ENCODE results near the gene ADISSP.

ADISSP gene

DNA sequence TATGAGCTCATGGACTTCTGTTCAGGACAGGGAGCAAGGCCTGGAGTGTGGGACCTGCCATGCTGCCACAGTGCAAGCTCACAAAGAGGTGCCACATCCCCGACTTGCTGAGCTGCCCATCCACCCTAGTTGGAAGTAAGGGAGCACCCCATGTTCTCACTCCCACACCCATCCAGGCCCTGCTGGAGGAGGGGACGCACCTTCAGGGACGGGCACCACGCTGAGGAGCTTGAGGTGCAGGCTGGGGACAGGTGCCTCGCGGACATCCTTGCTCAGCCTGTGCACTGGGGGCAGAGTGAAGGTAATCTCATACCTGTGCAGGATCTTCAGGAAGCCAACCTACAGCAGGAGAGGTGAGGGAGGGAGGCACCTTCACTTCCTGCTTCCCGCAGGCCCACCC lies 12.3 kb downstream of the ADISSP start:
- DNase-seq (ENCODE audit: low read depth) = no peak

DNA sequence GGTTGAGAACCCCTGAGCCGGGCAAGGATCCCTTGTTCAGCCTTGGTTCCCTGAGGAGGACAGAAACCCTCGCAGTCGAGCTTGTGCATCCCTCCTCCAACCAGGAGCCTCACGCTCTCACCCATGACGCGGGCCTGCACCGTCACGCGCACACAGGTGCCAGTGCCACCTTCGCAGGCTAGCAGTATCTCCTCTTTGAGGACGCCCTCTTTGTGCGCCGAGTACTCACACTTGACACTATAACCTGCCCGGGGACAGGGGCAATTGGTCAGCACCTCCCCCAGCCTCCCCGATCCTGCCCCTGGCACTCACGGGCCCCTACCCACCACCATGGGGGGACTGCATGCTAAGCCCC lies 13.3 kb downstream of the ADISSP start:
- DNase-seq (ENCODE audit: low read depth) = no peak

DNA sequence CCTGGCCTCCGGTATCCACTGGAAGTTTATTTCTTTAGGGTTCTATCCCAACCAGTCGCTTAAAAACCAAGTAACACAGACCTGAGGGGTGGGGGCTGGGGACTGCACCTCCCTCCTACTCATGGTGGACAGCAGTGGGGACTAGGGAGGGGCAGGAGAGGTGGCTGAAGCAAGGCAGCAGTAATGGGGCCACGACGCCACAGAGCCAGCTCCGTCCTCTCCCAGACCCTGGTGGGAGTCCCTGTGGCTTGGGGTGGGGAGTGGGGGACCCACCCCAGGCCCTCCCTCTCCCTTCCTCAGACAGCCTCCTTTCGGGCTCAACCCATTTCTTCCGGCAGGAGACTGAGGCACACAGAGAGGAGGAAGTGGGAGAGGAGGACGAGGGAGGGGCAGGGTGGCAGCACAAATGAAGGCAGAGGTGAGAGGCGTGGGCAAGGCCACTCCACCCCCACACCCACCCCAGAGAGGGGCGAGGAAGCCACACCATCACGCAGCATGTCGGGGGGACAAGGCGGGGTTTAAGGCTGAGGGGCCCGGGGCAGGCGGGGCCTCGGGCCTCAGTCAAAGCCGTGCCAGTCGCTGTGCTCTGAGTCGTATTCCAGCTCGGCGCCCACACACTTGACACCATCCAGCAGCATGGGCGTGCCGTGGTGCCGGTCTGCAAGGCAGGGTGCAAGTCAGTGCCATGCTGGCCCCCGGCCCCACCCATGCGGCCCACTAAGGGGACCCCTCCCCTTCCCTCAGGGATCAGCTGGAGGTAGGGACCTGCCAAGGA lies 13.9 kb downstream of the ADISSP start:
- DNase-seq (ENCODE audit: low read depth) = no peak

DNA sequence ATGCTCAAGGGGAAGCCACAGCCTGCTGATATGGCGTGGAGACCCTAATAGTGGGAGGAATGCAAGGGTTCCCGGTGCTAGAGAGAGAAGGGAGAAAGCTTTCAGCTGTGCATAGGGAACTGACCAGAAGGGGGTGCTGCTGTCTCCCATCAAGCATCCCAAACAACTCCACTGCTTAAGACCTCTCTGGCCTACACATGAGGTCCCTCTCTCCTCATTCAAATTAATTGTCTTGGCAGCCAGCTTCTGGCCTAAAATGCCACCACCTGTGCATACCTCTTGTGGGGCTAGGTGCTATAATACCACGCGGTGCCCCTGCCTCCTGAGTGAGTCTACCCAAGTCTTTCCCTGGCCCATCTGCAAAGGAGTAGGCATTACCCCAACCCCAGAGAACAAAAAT lies 14.5 kb downstream of the ADISSP start:
- peak; percentile 19 for DNase-seq (ENCODE audit: low read depth)

DNA sequence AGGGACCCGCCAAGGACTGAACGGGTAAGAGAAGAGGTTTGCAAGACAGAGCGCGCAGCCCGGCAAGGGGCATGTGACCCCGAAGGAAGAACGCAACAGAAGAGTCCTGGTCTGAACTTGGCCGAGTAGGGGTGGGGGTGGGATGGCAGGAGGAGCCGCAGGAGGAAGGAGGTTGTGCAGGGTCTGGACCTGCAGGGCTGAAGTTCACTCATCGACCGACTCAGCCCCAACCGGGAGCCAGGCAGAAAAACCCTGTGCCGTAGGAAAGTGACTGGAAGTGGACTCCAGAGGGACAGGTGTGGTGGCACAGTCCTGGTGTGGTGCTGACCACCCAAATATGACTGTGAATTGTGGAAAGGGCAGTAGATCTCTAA lies 15.2 kb downstream of the ADISSP start:
- DNase-seq (ENCODE audit: low read depth) = no peak

DNA sequence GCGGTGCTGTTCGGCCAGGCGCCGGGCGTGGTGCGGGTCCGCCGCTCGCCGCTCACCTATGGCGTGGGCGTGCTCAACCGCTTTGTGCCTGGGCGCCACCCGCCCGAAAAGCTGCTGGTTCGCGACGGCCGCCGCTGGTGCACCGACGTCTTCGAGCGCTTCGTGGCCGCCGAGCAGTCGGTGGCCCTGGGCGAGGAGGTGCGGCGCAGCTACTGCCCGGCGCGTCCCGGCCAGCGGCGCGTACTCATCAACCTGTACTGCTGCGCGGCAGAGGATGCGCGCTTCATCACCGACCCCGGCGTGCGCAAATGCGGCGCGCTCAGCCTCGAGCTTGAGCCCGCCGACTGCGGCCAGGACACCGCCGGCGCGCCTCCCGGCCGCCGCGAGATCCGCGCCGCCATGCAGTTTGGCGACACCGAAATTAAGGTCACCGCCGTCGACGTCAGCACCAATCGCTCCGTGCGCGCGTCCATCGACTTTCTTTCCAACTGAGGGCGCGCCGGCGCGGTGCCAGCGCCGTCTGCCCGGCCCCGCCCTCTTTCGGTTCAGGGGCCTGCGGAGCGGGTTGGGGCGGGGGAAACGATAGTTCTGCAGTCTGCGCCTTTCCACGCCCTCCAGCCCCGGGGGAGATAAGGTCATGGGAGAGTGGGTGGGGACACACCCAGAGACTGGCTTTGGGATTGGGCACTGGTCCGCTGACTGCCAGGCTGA lies 15.7 kb downstream of the ADISSP start:
- DNase-seq (ENCODE audit: low read depth) = no peak

DNA sequence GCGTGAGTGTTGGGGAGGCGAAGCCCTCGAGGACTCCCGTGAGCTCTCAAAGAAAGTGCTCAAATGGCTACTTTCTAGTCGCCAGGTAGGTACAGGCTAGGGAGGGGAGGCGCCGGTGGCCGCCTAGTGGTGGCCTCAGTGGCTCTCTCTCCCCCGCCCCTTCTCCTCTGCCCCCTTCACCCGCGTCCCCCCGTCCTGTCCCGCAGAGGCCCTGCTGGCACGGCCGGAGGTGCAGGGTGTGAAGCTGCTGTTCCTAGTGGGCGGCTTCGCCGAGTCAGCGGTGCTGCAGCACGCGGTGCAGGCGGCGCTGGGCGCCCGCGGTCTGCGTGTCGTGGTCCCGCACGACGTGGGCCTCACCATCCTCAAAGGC lies 16.3 kb downstream of the ADISSP start:
- DNase-seq (ENCODE audit: low read depth) = no peak

DNA sequence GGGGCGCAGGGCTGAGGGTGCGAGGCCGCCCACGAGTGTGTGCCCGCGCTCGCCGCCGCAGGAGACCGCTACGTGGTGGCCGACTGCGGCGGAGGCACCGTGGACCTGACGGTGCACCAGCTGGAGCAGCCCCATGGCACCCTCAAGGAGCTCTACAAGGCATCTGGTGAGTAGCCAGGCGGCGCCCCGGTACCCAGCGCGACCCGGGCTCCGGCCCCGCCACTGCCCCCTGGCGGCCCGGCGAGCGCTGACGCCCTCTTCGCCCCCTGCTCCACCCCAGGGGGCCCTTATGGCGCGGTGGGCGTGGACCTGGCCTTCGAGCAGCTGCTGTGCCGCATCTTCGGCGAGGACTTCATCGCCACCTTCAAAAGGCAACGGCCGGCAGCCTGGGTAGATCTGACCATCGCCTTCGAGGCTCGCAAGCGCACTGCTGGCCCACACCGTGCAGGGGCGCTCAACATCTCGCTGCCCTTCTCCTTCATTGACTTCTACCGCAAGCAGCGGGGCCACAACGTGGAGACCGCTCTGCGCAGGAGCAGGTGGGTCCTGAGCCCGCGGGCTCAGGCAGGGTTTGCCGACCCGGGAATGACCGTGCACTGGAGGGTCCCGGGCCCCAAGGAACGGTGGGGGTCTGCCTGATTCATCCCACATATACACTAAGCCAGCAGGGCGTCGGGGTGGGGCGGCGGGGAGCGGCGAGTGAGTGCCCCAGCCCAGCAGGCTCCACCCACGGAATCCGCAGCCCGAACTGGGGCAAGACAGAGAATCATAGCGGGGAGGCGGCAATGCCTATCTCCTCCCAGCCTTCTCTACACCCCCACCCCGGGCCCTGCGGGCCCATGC lies 17.6 kb downstream of the ADISSP start:
- no peak for DNase-seq (ENCODE audit: low read depth)

DNA sequence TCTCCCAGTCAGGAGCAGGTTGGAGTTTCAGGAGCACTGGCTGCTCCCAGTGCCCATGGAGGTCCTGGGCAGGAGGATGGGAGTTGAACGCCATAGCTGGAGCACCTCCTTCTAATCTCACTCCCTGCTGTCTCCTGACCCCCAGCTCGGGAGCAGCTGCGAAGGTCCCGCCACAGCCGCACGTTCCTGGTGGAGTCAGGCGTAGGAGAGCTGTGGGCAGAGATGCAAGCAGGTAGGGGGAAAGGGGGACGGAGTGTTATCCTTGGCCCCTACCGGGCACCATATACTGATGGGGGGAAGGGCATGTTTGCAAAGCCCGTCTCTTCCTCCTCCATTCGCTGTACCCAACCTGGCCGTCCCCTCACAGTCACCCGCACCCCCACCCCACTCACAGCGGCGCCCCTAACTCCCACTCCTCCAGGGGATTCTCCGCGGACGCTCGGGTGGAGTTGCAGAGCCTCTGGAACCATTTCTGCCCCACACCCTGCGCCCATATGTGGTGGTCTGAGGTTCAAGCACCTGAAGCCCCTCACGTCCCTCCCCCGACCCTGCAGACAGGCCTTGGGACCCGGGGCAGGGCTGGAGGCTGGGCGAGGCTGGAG lies 18.4 kb downstream of the ADISSP start:
- no peak for DNase-seq (ENCODE audit: low read depth)

DNA sequence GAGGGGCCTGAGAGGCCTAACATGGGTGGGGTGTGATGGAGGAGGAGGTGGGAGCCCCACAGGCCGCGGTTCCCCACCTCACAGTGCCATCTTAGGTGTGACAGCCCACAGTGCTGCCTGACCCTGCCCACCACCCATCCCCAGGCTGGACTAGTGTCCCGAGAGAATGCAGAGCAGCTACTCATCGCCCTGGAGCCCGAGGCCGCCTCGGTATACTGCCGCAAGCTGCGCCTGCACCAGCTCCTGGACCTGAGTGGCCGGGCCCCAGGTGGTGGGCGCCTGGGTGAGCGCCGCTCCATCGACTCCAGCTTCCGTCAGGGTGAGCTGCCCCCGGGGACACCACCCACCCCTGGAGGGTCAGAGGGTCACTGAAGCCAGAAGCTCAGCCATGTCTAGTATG lies 19.5 kb downstream of the ADISSP start:
- DNase-seq (ENCODE audit: low read depth) = no peak

DNA sequence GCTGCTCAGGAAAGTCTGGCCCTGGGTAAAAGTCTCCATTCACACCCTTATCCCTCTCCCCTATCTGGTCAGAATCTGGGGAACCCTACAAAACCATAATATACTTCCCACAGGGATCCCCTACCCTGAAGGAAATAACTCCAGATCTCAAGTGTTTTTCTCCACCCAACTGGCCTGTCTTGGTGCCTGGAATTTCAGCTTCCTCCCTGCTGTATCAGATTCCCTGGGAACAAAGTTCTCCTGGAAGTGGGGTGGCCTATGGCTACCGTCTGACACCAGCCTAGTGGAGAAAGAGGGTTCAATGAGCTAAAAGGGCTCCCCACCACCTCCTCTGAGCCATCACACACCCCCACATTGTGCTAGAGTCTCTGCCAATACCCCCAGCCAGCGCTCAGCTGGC lies 20.1 kb downstream of the ADISSP start:
- DNase-seq (ENCODE audit: low read depth) = no peak

DNA sequence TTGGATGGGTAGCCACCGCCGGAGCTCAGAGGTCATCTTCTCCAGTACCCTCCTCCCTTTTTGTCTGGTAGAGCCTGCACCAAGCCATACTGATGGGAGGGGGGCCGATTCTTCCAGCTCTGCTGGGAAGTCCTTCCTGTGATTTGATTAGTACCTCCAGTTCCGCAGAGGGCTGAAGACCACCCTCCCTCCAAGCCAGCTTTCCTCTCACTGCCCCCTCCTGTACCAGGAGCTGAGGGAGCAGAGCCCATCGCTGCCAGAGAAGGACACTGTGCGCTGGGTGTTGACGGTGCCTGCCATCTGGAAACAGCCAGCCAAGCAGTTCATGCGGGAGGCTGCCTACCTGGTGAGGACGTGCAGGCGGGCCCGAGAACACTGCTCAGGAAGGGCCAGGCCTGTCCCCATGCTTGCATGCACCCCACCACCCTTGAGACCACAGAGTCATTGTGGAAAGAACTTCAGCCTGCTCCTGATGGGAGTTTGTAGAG lies 21.8 kb downstream of the ADISSP start:
- DNase-seq (ENCODE audit: low read depth) = no peak

DNA sequence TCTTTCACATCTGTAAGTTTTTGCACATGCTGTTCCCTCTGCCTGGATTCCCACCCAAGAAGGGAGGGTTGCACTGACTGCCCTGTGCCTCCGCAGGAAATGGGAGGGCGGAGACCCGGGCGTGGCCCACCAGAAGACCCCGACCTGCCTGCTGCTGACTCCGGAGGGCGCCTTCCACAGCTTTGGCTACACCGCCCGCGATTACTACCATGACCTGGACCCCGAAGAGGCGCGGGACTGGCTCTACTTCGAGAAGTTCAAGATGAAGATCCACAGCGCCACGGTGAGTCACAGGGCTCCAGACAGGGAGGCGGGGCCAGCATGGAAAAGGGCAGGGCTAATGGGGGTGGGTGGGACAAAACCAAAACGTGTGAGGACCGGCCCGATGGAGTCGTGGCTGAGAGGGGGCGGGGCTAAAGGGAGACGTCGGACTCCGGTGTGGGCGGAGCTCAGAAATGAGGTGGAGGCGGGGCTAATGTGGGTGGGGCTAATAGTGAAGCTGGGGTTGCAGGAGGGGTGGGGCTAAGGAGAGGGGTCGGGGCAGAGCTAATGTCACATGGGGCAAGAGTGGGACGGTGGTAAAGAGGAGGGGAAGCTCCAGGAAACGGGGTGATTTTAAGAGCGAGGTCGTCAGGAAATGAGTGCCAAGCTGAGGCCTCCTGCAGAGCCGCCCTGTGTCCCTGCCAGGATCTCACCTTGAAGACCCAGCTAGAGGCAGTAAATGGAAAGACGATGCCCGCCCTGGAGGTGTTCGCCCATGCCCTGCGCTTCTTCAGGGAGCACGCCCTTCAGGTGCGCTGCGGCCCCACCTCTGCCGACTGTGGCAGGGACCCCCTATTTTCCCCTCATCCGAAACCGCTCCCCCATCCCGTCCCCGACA lies 22.5 kb downstream of the ADISSP start:
- no peak for DNase-seq (ENCODE audit: low read depth)

DNA sequence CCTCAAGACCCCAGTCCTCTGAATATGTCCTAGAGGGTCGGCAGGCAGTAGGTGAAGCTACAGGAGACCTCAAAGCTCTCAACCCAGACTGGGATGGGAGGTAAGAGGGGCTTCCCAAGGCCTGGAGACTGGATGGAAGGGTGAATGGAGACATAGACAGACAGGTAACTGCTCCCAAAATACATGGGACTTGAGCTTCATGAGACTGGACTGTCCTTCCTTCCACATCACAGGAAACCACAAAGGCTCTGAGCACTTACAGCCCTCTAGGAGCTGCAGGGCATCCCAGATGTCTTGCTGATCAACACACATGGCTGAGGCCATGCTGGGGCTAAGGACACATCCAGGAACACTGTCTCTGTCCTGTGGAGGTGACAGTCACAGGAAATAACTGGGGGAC lies 23.5 kb downstream of the ADISSP start:
- DNase-seq (ENCODE audit: low read depth) = no peak

DNA sequence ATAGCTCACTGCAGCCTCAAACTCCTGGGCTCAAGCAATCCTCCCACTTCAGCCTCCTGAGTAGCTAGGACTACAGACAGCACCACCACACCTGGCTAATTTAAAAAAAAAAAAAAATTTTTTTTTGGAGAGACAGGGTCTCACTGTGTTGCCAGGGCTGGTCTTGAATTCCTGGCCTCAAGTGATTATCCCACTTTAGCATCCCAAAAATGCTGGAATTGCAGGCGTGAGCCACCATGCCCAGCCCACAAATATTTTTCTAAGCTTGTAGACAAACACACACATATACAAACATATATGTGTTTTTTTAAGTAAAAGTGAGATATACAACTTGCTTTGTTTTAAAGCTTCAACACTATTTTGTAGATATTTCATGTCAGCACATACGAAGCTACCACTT lies 24.3 kb downstream of the ADISSP start:
- no peak for DNase-seq (ENCODE audit: low read depth)

DNA sequence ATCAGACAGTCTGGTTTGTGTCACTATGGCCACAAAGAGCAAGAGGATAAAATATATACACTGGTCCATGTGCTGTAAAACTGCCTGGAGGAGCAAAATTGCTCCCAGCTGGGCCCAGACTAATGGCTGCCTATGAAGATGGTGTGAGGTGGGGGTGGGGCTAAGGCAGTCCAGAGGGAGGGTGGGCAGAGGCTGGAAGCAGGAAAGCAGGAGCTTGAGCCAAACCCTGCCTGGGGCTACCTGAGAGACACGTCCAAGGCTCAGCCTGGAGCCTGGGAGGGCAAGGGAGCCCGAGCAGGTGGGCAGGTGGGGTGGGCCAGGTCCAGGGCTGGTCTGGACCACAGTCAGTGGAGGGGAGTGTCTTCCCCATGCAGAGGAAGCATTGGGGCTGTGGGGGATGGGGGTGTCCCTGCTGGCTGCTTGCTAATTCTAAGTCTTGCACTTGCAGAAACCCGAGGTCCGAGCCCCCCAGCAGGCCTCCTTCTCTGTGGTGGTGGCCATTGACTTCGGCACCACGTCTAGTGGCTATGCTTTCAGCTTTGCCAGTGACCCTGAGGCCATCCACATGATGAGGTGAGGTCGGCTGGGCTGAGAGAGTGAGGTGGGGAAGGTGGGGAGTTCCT lies 25.6 kb downstream of the ADISSP start:
- no peak for DNase-seq (ENCODE audit: low read depth)

DNA sequence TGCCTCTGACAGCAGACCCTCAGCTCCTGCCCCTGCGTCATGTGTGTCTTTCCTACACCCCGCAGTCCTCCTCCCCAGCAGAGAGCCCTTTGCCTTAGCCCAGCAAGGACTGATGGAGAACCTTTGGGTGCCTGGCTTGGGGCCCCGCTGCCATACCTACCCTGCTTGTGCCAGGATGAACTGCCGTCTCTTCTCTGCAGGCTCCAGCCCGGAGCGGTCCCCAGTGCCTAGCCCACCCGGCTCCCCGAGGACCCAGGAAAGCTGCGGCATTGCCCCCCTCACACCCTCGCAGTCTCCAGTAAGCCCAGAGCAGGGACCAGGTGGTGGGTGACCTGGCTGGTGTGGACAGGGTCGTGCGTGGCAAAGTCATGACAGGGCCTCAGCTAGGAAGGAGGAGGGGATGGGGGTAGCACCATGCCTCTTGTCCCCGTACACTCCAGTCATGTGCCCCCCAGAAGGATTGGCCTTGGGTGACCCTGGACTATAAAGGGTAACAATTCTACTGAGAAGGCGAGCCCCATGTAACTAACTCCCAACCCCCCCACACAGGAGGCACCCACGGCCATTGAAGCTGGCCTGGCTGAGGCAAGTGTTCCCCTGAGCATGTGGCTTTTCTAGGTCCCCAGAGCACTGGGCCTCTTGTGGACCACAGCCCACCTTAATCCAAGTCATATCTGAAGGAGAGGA lies 26.8 kb downstream of the ADISSP start:
- no peak for DNase-seq (ENCODE audit: low read depth)

DNA sequence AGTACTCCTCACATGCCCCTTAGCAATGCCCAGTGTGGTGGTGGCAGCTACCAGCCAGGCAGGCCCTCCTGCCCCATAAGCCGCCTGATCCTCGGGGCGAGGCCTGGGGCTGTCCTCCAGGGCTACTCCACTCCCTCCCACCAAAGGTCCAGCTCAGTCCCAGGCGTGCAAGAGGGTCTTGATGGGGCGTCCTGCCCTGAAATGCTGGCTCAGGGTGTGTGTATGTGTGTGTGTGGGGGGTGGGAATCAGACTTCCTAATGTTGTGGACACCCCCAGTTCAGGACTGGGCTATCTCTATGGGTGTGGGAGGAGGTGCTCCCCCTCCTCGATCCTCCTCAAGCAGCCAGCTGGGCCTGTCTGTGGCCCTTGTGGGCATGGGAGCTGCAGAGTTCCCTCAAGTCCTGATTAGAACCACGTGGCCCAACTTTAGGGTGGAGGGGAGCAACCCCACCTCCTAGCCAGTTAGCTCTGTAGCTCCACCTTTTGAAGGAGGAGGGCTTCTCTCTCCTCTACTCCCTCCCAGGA lies 27.6 kb downstream of the ADISSP start:
- no peak for DNase-seq (ENCODE audit: low read depth)

DNA sequence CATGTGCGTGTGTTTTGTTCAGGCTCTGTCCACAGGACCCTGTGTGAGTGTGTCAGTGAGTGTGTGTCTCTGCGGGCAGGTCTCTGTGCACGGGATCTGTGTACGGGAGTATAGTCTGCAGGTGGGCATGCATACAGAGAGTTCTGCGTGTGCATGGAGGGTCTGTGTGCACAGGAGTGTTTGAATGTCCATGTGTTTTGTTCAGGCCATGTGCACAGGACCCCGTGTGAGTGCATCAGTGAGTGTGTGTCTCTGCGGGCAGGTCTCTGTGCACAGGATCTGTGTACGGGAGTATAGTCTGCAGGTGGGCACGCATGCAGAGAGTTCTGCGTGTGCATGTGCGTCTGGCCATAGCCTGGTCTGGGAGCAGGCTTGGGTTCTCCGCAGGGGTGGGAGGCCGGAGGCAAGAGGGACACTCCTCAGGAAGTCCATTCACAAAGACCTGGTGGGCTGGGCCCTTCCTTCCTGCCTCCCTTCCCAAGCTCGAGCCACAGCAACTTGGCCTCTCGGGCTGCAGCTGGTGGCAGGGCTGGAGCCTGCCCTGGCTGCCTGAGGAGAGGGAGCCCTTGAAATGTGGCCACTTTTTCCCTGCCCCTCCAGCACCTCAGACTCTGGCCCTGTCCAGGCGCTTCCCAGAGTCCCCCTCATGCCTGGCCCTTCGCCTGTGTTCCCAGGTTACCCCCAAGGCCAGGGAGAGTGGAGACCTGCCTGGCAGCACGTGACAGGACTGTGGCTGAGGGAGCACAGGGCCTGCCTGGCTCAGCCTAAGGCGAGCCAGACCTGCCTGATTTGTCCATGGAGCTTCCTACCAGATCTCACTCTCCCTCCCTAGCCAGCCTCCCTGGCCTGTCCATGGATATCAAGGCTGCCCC lies 28.3 kb downstream of the ADISSP start:
- no peak for DNase-seq (ENCODE audit: low read depth)

All from HS-27A (cell line).